Heart right ventricle (tissue), 16 donors: ENCODE results near the gene LRRC17. TPM values are rescaled to one million over a fixed set of nuclear protein-coding genes. Genes with fewer than 3 reads are reported as not detected.

Source experiments
- ATAC-seq, 8 donors: fragments of 200-7000 bp; cut with Tn5 transposase; one replicate each; pipeline ENCODE4 v1.9.1; 2020; ENCODE audit warnings: mild to moderate bottlenecking in 8 of 8, moderate library complexity in 8 of 8, moderate number of reproducible peaks in 1 of 8
- DNase-seq, 2 donors: peaks; one replicate each; pipeline ENCODE4 v3.0.0-alpha.2; 2020
- H3K27ac ChIP-seq, 10 donors: fragments of 200-600 bp; sonication (generic) in 2 of 10; one replicate each; pipeline versions ENCODE4 v1.5.0 to v1.8.0; 2020 to 2022; ENCODE audit warnings: mild to moderate bottlenecking in 3 of 10
- H3K27me3 ChIP-seq, 7 donors: fragments of 200-600 bp; one replicate each; pipeline ENCODE4 v1.8.0; 2021 to 2022; ENCODE audit warnings: mild to moderate bottlenecking in 2 of 7
- H3K36me3 ChIP-seq, 9 donors: fragments of 200-600 bp; sonication (generic) in 1 of 9; one replicate each; pipeline versions ENCODE4 v1.5.0 to v1.8.0; 2020 to 2022; ENCODE audit warnings: mild to moderate bottlenecking in 2 of 9
- H3K4me1 ChIP-seq, 9 donors: fragments of 200-600 bp; sonication (generic) in 1 of 9; one replicate each; pipeline versions ENCODE4 v1.5.0 to v1.8.0; 2020 to 2022; ENCODE audit warnings: mild to moderate bottlenecking in 4 of 9
- H3K4me3 ChIP-seq, 10 donors: fragments of 200-600 bp; sonication (generic) in 2 of 10; one replicate each; pipeline versions ENCODE4 v1.5.0 to v1.8.0; 2020 to 2022; ENCODE audit warnings: mild to moderate bottlenecking in 7 of 10, moderate library complexity in 2 of 10
- H3K9me3 ChIP-seq, 11 donors: fragments of 200-600 bp in 10 of 11; sonication (generic) in 2 of 11; one replicate each; pipeline versions ENCODE4 v1.5.0 to v1.8.0; 2013 to 2022; ENCODE audit warnings: mild to moderate bottlenecking in 2 of 11, control low read depth in 1 of 11, moderate library complexity in 1 of 11
- WGBS, 2 donors: extraction: QIAGEN DNeasy Blood & Tissue Kit; methylation state at CpG; one replicate each; pipeline ENCODE4 v1.1.7; 2013; ENCODE audit warnings: inconsistent platforms in 1 of 2; 5-methylcytosine and 5-hydroxymethylcytosine counted together
- intact Hi-C, 10 donors: fragments of 100-400 bp; cut with DNase I; formaldehyde crosslinking; loops; one replicate each; pipeline versions ENCODE4 v1.11.1 to v1.14.2; 2022
- polyA plus RNA-seq, 2 donors: library from polyadenylated mRNA; stranded (reverse); fragments of 200-250 nt; gene quantifications; one replicate each; pipeline ENCODE4 v1.2.3, GENCODE V29; 2013
- total RNA-seq, 10 donors: library from RNA; stranded (reverse); fragmentation: NEBNext Ultra II Directional in 3 of 10; extraction: Animal tissue kit (Norgen Biotek cat#: 25700) in 3 of 10; gene quantifications; one replicate each; pipeline versions ENCODE4 v1.2.1 to v1.2.4, GENCODE V29; 2021 to 2023
- TF ChIP-seq, protein P1 (sequence below), 9 donors: fragments of 200-600 bp; sonication (generic) in 2 of 9; IDR thresholded peaks; one replicate each; pipeline versions ENCODE4 v1.5.0 to v1.8.0; 2021 to 2022; ENCODE audit warnings: antibody characterized with exemption in 9 of 9, mild to moderate bottlenecking in 5 of 9, moderate library complexity in 1 of 9
- donor health status: Arrhythmogenic right ventricular cardiomyopathy.
- donor health status: ischemic (EF 13 %, LVEDD 7.1; RV severe dilation, severe dysfunction).
- donor health status: healthy with polysubstance abuse.
- donor health status: DM: no; HTN: yes; CAD: no.
- donor health status: DM: no; HTN: no; CAD: no.
- donor health status: ischemic (EF 25% LVEDD 6.9; RV normal size, moderate dysfunction).
- donor health status: ischemic (EF 25% LVEDD 5.7; RV mildly dilated, moderate dysfunction).
- donor health status: healthy.
- donor health status: DM: yes; HTN: yes; CAD: no.
- donor health status: Ischemic cardiomyopathy.
- donor health status: ischemic (EF 35%, LVEDD 5.7; RV mildly dilated, moderate dysfunction).
- donor health status: nonischemic (EF 11% LVEDD 7.7; RV severe dilation, severe dysfunction).
- donor health status: DM: yes; HTN: yes; CAD: no.
- donor health status: PGD.
- donor health status: ischemic (EF 29% LVEDD 5.4; RV normal size, mild dysfunction).
- donor health status: nonischemic (EF 23%, LVEDD 6.1; RV moderate dilation, normal function).

The LRRC17 gene
- total and polyA plus RNA-seq, 12 donors, result 0.12 to 9.5 (median 2.6) TPM

DNA sequence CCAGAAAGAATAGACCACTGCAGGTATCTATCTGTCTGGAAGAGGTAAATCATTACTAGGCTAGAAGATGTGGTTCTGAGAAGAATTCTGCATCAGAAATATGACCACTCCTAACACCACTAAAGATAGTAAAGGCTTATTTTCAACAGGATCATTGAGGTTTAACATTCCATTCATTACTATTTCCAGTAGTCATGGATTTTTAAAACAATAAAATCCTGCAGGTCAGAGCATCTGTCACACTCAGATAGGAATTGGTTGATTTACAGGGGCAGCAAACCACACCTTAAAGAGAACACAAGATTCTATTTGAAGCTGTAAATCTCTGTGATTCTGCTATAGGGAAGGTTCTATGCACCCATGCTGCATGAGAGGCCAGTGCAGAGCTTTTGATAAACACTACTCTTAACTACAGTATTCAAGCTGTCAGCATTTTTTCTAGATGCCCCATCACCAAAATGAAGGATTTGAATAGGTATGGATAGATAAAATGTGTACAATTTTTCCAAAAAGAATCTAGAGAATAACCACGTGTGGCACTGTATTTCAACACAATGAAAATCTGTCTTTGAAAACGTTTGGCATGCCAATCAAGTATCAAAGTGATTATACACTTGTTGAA, 14.6 kb downstream of the LRRC17 start:
- H3K4me1 ChIP-seq, result peaks cover 0 to 10% (median 0%) of the 10 kb centered on the region in 9 donors
- H3K27me3 ChIP-seq, result no peaks in the 10 kb centered on the region
- H3K36me3 ChIP-seq, result no peaks in the 10 kb centered on the region
- WGBS, 2 donors, result 41 to 46% methylated on average over 2 of the region's 2 CpGs
- intact Hi-C loops, result no loop called here
- no peak overlapping the region for H3K27ac ChIP-seq
- no peaks in the 10 kb centered on the region for H3K9me3 ChIP-seq
- DNase-seq, result no peak
- ATAC-seq, result no peak
- H3K4me3 ChIP-seq, result no peak overlapping the region
- TF ChIP-seq, protein P1, sequence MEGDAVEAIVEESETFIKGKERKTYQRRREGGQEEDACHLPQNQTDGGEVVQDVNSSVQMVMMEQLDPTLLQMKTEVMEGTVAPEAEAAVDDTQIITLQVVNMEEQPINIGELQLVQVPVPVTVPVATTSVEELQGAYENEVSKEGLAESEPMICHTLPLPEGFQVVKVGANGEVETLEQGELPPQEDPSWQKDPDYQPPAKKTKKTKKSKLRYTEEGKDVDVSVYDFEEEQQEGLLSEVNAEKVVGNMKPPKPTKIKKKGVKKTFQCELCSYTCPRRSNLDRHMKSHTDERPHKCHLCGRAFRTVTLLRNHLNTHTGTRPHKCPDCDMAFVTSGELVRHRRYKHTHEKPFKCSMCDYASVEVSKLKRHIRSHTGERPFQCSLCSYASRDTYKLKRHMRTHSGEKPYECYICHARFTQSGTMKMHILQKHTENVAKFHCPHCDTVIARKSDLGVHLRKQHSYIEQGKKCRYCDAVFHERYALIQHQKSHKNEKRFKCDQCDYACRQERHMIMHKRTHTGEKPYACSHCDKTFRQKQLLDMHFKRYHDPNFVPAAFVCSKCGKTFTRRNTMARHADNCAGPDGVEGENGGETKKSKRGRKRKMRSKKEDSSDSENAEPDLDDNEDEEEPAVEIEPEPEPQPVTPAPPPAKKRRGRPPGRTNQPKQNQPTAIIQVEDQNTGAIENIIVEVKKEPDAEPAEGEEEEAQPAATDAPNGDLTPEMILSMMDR (IDR thresholded peaks at IDR 0.05), result no peak

DNA sequence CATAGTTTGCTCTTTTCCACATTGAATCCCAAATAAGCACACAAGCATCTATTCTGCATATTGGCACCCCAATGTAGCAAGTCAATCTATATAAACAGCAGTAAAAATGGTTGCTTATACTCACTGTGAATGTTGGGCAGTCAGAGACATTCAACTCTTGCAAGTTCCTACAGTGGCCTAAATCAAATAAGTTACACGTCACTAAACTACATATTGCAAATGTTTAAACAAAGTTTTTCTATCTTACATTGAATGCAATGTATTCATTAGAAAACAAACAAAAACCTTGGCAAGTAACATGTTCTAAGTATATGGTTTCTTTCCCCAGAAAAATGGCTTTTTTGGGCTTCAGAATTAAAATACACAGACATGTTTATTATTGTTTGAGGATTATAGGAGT, 19.0 kb downstream of the LRRC17 start:
- peaks cover 0 to 45% (median 22%) of the 10 kb centered on the region in 9 donors for H3K4me1 ChIP-seq
- TF ChIP-seq, protein P1 (IDR thresholded peaks at IDR 0.05), result no peak
- ATAC-seq, result no peak
- no peaks in the 10 kb centered on the region for H3K9me3 ChIP-seq
- H3K27ac ChIP-seq, result no peak overlapping the region
- intact Hi-C loops, result no loop called here
- no peaks in the 10 kb centered on the region for H3K27me3 ChIP-seq
- H3K4me3 ChIP-seq, result no peak overlapping the region
- H3K36me3 ChIP-seq, result no peaks in the 10 kb centered on the region
- no peak for DNase-seq
- 81 to 82% methylated on average over 1 of the region's 1 CpG for WGBS, 2 donors

DNA sequence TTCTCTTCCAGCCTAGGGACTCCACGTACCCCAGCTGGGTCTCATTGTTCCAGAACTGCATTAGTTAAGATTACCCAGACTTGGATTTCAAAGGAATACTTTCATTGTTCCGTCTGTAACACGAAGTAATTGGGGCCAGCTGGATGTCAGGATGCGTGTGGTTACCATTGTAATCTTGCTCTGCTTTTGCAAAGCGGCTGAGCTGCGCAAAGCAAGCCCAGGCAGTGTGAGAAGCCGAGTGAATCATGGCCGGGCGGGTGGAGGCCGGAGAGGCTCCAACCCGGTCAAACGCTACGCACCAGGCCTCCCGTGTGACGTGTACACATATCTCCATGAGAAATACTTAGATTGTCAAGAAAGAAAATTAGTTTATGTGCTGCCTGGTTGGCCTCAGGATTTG, 21.0 kb downstream of the LRRC17 start:
- H3K9me3 ChIP-seq, result no peaks in the 10 kb centered on the region
- H3K27ac ChIP-seq, result peak overlapping the region; percentile 36 to 81 (median 68)
- 67 to 68% methylated on average over 15 of the region's 15 CpGs for WGBS, 2 donors
- DNase-seq (peak; percentile 60 to 70), ATAC-seq (peak; percentile 81 to 97 (median 94))
- H3K4me3 ChIP-seq, result peak overlapping the region in 1 of 10 donors; percentile 8
- intact Hi-C loops, result no loop called here
- H3K27me3 ChIP-seq, result no peaks in the 10 kb centered on the region
- peaks cover 0 to 62% (median 41%) of the 10 kb centered on the region in 9 donors for H3K4me1 ChIP-seq
- no peaks in the 10 kb centered on the region for H3K36me3 ChIP-seq
- TF ChIP-seq, protein P1 (IDR thresholded peaks at IDR 0.05), result no peak

DNA sequence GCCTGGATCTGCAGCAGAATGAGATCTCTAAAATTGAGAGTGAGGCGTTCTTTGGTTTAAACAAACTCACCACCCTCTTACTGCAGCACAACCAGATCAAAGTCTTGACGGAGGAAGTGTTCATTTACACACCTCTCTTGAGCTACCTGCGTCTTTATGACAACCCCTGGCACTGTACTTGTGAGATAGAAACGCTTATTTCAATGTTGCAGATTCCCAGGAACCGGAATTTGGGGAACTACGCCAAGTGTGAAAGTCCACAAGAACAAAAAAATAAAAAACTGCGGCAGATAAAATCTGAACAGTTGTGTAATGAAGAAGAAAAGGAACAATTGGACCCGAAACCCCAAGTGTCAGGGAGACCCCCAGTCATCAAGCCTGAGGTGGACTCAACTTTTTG, 21.4 kb downstream of the LRRC17 start:
- no peaks in the 10 kb centered on the region for H3K36me3 ChIP-seq
- WGBS, 2 donors, result 72 to 80% methylated on average over 8 of the region's 8 CpGs
- H3K9me3 ChIP-seq, result no peaks in the 10 kb centered on the region
- TF ChIP-seq, protein P1 (IDR thresholded peaks at IDR 0.05), result no peak
- H3K27me3 ChIP-seq, result no peaks in the 10 kb centered on the region
- H3K27ac ChIP-seq, result peak overlapping the region; percentile 21 to 81 (median 68)
- H3K4me3 ChIP-seq, result peak overlapping the region in 4 of 10 donors; percentile 8 to 21 (median 17)
- DNase-seq, result no peak
- intact Hi-C loops, result no loop called here
- peaks cover 3 to 67% (median 46%) of the 10 kb centered on the region in 9 donors for H3K4me1 ChIP-seq
- ATAC-seq, result peak in 3 of 8 donors; percentile 7 to 15 (median 14)
